SU-DHL-6 (cell line): Measurements from ENCODE around the gene CFP.
"Not testable (repeated sequence)": the region's sequence is repeated elsewhere in the genome, so short reads cannot be mapped to it uniquely, and the experiment has no call there.

ENCODE experiments used
- H2AFZ ChIP-seq: fragments of 200-600 bp; sonication (generic); 2 replicates; pipeline ENCODE4 v1.6.1; 2014; ENCODE audit warnings: low read depth, mild to moderate bottlenecking, moderate library complexity, mixed read lengths, antibody characterized with exemption, low read length; ENCODE audit not compliant: severe bottlenecking
- H3F3A ChIP-seq: fragments of 200-600 bp; shearing (Covaris generic); 2 replicates; pipeline ENCODE4 v1.6.0; 2016; ENCODE audit warnings: antibody characterized with exemption, mild to moderate bottlenecking; ENCODE audit not compliant: insufficient read depth
- H3K27ac ChIP-seq: fragments of 200-600 bp; sonication (generic); 2 replicates; pipeline ENCODE4 v1.5.1; 2016; ENCODE audit warnings: low read depth, mild to moderate bottlenecking, low read length, moderate library complexity, mixed read lengths
- H3K27me3 ChIP-seq: fragments of 200-600 bp; sonication (generic), shearing (Covaris generic); 2 replicates; pipeline ENCODE4 v1.6.0; 2014; ENCODE audit warnings: mild to moderate bottlenecking, low read length
- H3K36me3 ChIP-seq: fragments of 200-600 bp; sonication (generic); 2 replicates; pipeline ENCODE4 v1.6.1; 2014; ENCODE audit warnings: mild to moderate bottlenecking, low read length, mixed read lengths
- H3K4me2 ChIP-seq: fragments of 300-600, 200-600 bp; shearing (Covaris generic), sonication (generic); 2 replicates; pipeline ENCODE4 v1.6.0; 2014; ENCODE audit warnings: low read length, low read depth, mild to moderate bottlenecking; ENCODE audit not compliant: poor library complexity, severe bottlenecking
- H3K4me3 ChIP-seq: fragments of 200-600 bp; sonication (generic); 2 replicates; pipeline ENCODE4 v1.5.1; 2014; ENCODE audit warnings: antibody characterized with exemption, low read length, mild to moderate bottlenecking, mixed read lengths; ENCODE audit not compliant: insufficient read depth, poor library complexity, severe bottlenecking
- H3K79me2 ChIP-seq: fragments of 200-600 bp; sonication (generic); 2 replicates; pipeline ENCODE4 v1.6.1; 2014; ENCODE audit warnings: mild to moderate bottlenecking, low read length, moderate library complexity; ENCODE audit not compliant: insufficient read depth
- H3K9ac ChIP-seq: fragments of 200-600 bp; sonication (generic); 2 replicates; pipeline ENCODE4 v1.7.0; 2014; ENCODE audit warnings: mild to moderate bottlenecking, low read length
- H3K9me2 ChIP-seq: fragments of 200-600 bp; sonication (generic); replicated peaks from 2 replicates; pipeline ENCODE4 v1.6.1; 2014; ENCODE audit warnings: low read length; ENCODE audit not compliant: insufficient read depth
- H3K9me3 ChIP-seq: fragments of 200-600 bp; sonication (generic); 2 replicates; pipeline ENCODE4 v1.6.1; 2014; ENCODE audit warnings: low read length, mixed read lengths; ENCODE audit not compliant: insufficient read depth
- H4K20me1 ChIP-seq: fragments of 200-600 bp; sonication (generic); 2 replicates; pipeline ENCODE4 v1.6.1; 2014; ENCODE audit warnings: low read depth, mild to moderate bottlenecking, antibody characterized with exemption, low read length, moderate library complexity, mixed read lengths
- EZH2phosphoT487 ChIP-seq: fragments of 200-600 bp; sonication (generic), shearing (Covaris generic); conservative IDR thresholded peaks from 2 replicates; pipeline ENCODE4 v1.6.1; 2018; ENCODE audit warnings: mild to moderate bottlenecking, antibody characterized with exemption, low read length, moderate library complexity, mixed read lengths
- TF ChIP-seq, protein P1 (sequence below): fragments of 200-600 bp; sonication (generic); IDR thresholded peaks from one replicate; pipeline ENCODE4 v1.5.1; 2017; ENCODE audit warnings: antibody characterized with exemption, mild to moderate bottlenecking, low read length, moderate library complexity; ENCODE audit not compliant: insufficient read depth, poor library complexity, severe bottlenecking

Gene CFP

DNA sequence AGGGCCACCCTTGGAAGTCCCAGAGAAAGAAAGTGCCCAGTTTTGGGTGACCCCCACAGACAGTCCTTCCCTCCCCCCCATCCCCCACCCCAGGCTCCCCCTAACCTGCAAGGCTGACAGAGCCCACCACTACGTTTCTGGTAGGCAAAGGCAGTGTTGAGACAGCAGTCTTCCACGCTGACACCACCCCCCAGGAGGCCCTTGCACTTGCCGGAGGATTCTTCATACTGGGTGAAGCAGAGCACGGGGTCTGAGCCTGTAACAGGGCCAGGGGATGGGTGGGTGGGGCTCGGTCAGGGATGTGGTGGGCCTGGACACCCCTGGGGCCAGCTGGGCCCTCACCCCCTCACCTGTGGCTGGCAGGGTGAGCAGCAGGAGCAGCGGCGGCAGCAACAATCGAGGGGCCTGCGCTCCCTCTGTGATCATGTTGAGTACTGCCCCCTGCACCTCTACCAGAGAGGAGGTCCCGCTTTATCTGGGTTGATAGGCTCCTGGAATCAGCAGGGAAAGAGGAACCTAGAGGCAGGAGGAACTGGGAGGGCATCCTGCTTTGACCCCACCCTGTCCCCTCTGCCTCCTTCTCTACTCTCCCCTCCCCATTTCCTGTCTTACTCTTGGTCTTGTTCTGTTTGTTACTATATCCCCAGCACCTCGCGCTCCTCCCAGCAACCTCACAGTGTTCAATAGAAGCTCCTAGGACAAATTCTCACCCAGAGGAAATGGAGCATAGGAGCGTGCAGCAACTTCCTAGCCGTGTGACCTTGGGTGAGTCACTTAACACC, at the start of gene CFP:
Gene CFP, minus strand, starts transcription at position 512 of the 782 bp plus-strand sequence. Its CDS starts 86 bp downstream, at position 426.
- no peaks in the 10 kb centered on the region for H3K79me2 ChIP-seq

GRCh38 chrX:47675959-47676859, 46.5 kb upstream of the CFP start:
- not testable (repeated sequence) for H3K27ac ChIP-seq, H4K20me1 ChIP-seq

More for the DNA sequence above, at the start of gene CFP:
- H3K27me3 ChIP-seq: no peaks in the 10 kb centered on the region
- no peak within 1 kb of the TSS for H3K4me3 ChIP-seq
- TF ChIP-seq, protein P1, sequence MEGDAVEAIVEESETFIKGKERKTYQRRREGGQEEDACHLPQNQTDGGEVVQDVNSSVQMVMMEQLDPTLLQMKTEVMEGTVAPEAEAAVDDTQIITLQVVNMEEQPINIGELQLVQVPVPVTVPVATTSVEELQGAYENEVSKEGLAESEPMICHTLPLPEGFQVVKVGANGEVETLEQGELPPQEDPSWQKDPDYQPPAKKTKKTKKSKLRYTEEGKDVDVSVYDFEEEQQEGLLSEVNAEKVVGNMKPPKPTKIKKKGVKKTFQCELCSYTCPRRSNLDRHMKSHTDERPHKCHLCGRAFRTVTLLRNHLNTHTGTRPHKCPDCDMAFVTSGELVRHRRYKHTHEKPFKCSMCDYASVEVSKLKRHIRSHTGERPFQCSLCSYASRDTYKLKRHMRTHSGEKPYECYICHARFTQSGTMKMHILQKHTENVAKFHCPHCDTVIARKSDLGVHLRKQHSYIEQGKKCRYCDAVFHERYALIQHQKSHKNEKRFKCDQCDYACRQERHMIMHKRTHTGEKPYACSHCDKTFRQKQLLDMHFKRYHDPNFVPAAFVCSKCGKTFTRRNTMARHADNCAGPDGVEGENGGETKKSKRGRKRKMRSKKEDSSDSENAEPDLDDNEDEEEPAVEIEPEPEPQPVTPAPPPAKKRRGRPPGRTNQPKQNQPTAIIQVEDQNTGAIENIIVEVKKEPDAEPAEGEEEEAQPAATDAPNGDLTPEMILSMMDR: no peak
- TF ChIP-seq EZH2phosphoT487: no peak
- no peaks in the 10 kb centered on the region for H3K36me3 ChIP-seq
- H3F3A ChIP-seq: no peaks in the 10 kb centered on the region
- no peaks in the 10 kb centered on the region for H4K20me1 ChIP-seq
- H2AFZ ChIP-seq: no peak within 1 kb of the TSS
- H3K9ac ChIP-seq: no peak within 1 kb of the TSS
- no peaks in the 10 kb centered on the region for H3K9me2 ChIP-seq
- H3K27ac ChIP-seq: no peak within 1 kb of the TSS
- no peak within 1 kb of the TSS for H3K4me2 ChIP-seq
- H3K9me3 ChIP-seq: no peaks in the 10 kb centered on the region

GRCh38 chrX:47674776-47675175, 45.0 kb upstream of the CFP start:
- H3K36me3 ChIP-seq: no peaks in the 10 kb centered on the region
- no peaks in the 10 kb centered on the region for H3K9me3 ChIP-seq
- no peaks in the 10 kb centered on the region for H4K20me1 ChIP-seq
- H3F3A ChIP-seq: no peaks in the 10 kb centered on the region
- H3K9ac ChIP-seq: no peak overlapping the region
- no peaks in the 10 kb centered on the region for H3K27me3 ChIP-seq
- H3K4me3 ChIP-seq: no peak overlapping the region
- no peak overlapping the region for H2AFZ ChIP-seq
- no peaks in the 10 kb centered on the region for H3K9me2 ChIP-seq
- no peak overlapping the region for H3K27ac ChIP-seq
- no peak overlapping the region for H3K4me2 ChIP-seq
- TF ChIP-seq, protein P1: no peak
- TF ChIP-seq EZH2phosphoT487: no peak
- no peaks in the 10 kb centered on the region for H3K79me2 ChIP-seq

More at GRCh38 chrX:47675959-47676859, 46.5 kb upstream of the CFP start:
- H2AFZ ChIP-seq, H3K9me2 ChIP-seq, H3K27me3 ChIP-seq, H3K36me3 ChIP-seq, H3K9me3 ChIP-seq, H3K4me2 ChIP-seq, H3F3A ChIP-seq, H3K79me2 ChIP-seq, H3K4me3 ChIP-seq, H3K9ac ChIP-seq: not testable (repeated sequence)

DNA sequence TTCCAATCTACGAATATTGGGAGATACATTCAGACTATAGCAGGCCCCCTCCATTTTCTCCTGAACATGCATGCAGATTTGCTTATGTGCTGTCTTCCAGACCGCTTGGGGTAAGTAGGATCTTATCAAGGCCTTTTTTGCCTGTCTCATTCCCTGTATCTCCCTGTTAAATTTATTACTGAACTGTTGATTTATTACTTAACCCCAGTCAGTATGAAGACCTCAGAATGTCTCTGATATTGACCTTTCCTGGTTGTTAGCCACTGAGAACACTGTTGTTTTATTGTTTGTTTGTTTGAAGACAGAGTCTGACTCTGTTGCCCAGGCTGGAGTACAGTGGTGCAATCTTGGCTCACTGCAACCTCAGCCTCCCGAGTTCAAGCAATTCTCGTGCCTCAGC, 36.1 kb upstream of the CFP start:
- not testable (repeated sequence) for H3K9me3 ChIP-seq, H3K36me3 ChIP-seq

More for the DNA sequence above, 36.1 kb upstream of the CFP start:
- not testable (repeated sequence) for H3K27me3 ChIP-seq, H2AFZ ChIP-seq, H3F3A ChIP-seq, H3K27ac ChIP-seq, H3K4me2 ChIP-seq, H3K9me2 ChIP-seq, H3K79me2 ChIP-seq, H3K4me3 ChIP-seq, H3K9ac ChIP-seq, H4K20me1 ChIP-seq
